ENCODE results near the gene PRRC1.
"Not testable (repeated sequence)": the region's sequence is repeated elsewhere in the genome, so short reads cannot be mapped to it uniquely, and the experiment has no call there.

PRRC1 gene

GRCh38 chr5:127517480-127518318 lies at the start of gene PRRC1:
TSS of gene PRRC1 (plus strand) at chr5:127517640. CDS start at chr5:127523480, 5,840 bp downstream.
- DNase-seq (ENCODE audit: low spot score) = peak; percentile 96

GRCh38 chr5:127471211-127471610 lies 46.2 kb upstream of the PRRC1 start:
- no peak for DNase-seq (ENCODE audit: low spot score)

- no peak for DNase-seq (ENCODE audit: low spot score)
Measured at GRCh38 chr5:127472700-127473099, 44.7 kb upstream of the PRRC1 start.

- DNase-seq (ENCODE audit: low spot score) = no peak
Measured at GRCh38 chr5:127486471-127486870, 31.0 kb upstream of the PRRC1 start.

- peak; percentile 42 for DNase-seq (ENCODE audit: low spot score)
Measured at GRCh38 chr5:127492854-127493738, 24.3 kb upstream of the PRRC1 start.

GRCh38 chr5:127498548-127498947 lies 18.9 kb upstream of the PRRC1 start:
- DNase-seq (ENCODE audit: low spot score) = no peak

- no peak for DNase-seq (ENCODE audit: low spot score)
Measured at GRCh38 chr5:127505905-127506304, 11.5 kb upstream of the PRRC1 start.

GRCh38 chr5:127506616-127507015 lies 10.8 kb upstream of the PRRC1 start:
- DNase-seq (ENCODE audit: low spot score) = no peak

- no peak for DNase-seq (ENCODE audit: low spot score)
Measured at GRCh38 chr5:127508644-127509373, 8.6 kb upstream of the PRRC1 start.

- no peak for DNase-seq (ENCODE audit: low spot score)
Measured at GRCh38 chr5:127513408-127513970, 4.0 kb upstream of the PRRC1 start.

GRCh38 chr5:127514816-127515215 lies 2.6 kb upstream of the PRRC1 start:
- DNase-seq (ENCODE audit: low spot score) = no peak

- DNase-seq (ENCODE audit: low spot score) = no peak
Measured at GRCh38 chr5:127515693-127516440, 1.6 kb upstream of the PRRC1 start.

- no peak for DNase-seq (ENCODE audit: low spot score)
Measured at GRCh38 chr5:127517110-127517479, 345 bp upstream of the PRRC1 start.

GRCh38 chr5:127518319-127518621 lies 830 bp downstream of the PRRC1 start:
- no peak for DNase-seq (ENCODE audit: low spot score)

GRCh38 chr5:127519527-127519926 lies 2.1 kb downstream of the PRRC1 start:
- no peak for DNase-seq (ENCODE audit: low spot score)

- DNase-seq (ENCODE audit: low spot score) = no peak
Measured at GRCh38 chr5:127521138-127521770, 3.8 kb downstream of the PRRC1 start.

GRCh38 chr5:127525181-127525580 lies 7.7 kb downstream of the PRRC1 start:
- no peak for DNase-seq (ENCODE audit: low spot score)

- DNase-seq (ENCODE audit: low spot score) = no peak
Measured at GRCh38 chr5:127529904-127530682, 12.7 kb downstream of the PRRC1 start.

- no peak for DNase-seq (ENCODE audit: low spot score)
Measured at GRCh38 chr5:127536687-127537086, 19.2 kb downstream of the PRRC1 start.

GRCh38 chr5:127540553-127540952 lies 23.1 kb downstream of the PRRC1 start:
- not testable (repeated sequence) for DNase-seq (ENCODE audit: low spot score)

Data from D341Med (cell line).